ENCODE results near the gene MAGEA2B.
"Not testable (repeated sequence)": the region's sequence is repeated elsewhere in the genome, so short reads cannot be mapped to it uniquely, and the experiment has no call there.

The MAGEA2B gene, protein sequence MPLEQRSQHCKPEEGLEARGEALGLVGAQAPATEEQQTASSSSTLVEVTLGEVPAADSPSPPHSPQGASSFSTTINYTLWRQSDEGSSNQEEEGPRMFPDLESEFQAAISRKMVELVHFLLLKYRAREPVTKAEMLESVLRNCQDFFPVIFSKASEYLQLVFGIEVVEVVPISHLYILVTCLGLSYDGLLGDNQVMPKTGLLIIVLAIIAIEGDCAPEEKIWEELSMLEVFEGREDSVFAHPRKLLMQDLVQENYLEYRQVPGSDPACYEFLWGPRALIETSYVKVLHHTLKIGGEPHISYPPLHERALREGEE

DNA sequence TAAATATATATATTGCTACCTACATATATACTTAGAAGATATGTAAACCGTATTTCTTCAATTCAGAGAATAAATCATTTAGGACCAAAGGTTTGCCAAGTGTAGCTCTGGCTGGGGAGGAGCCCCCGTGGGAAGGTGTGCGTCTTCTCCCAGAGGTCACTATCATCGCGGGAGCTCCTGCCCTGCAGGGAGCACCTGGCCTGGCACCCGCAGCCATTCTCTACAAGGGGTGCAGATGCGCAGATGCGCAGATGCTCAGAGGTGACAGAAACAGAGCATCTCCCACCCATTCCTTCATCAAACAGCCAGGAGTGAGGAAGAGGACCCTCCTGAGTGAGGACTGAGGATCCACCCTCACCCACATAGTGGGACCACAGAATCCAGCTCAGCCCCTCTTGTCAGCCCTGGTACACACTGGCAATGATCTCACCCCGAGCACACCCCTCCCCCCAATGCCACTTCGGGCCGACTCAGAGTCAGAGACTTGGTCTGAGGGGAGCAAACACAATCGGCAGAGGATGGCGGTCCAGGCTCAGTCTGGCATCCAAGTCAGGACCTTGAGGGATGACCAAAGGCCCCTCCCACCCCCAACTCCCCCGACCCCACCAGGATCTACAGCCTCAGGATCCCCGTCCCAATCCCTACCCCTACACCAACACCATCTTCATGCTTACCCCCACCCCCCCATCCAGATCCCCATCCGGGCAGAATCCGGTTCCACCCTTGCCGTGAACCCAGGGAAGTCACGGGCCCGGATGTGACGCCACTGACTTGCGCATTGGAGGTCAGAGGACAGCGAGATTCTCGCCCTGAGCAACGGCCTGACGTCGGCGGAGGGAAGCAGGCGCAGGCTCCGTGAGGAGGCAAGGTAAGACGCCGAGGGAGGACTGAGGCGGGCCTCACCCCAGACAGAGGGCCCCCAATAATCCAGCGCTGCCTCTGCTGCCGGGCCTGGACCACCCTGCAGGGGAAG lies at the start of gene MAGEA2B:
Gene MAGEA2B (plus strand): TSS at position 814 of the 973 bp plus-strand sequence. CDS start 2,479 bp downstream, outside the sequence.
- not testable (repeated sequence) for DNase-seq

DNA sequence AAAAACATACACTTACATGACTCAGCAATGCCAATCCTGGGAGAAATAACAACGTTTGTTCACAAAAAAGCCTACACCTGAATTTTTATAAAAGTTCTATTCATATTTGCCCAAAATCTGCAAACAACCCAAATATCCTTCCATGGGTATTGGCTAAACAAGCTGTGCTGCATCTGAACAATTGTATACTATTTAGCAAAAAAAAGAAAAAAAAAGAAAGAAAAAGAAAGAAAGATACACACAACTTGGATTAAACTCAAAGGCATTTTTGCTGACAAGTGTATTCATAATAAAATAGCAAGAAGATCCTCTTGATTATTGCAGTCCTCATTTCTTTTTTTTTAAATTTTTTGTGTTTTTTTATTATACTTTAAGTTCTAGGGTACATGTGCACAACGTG lies 40.3 kb upstream of the MAGEA2B start:
- DNase-seq, result no peak

DNA sequence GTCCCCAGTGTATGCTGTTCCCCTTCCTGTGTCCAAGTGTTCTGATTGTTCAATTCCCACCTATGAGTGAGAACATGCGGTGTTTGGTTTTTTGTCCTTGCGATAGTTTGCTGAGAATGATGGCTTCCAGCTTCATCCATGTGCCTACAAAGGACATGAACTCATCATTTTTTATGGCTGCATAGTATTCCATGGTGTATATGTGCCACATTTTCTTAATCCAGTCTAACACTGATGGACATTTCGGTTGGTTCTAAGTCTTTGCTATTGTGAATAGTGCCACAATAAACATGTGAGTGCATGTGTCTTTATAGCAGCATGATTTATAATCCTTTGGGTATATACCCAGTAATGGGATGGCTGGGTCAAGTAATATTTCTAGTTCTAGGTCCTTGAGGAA lies 39.8 kb upstream of the MAGEA2B start:
- not testable (repeated sequence) for DNase-seq

DNA sequence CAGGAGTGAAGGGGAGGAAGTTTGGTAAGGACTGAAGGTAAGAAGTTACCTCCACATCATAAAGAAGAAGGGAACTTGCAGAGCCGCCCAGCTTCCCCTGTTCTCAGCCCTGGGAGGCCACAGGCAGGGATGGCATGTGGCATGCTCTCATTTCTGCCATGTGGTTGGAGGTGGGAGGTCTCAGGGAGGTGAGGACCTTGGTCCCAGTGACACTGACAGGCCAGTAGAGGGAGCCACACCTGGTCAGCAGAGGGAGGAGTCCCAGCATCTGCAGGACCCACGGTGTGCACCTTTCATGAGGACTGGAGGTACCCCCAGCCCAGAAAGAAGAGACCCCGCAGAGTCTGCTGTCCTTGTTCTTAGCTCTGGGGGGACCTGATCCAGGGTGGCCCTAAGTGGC lies 33.4 kb upstream of the MAGEA2B start:
- DNase-seq, result not testable (repeated sequence)

DNA sequence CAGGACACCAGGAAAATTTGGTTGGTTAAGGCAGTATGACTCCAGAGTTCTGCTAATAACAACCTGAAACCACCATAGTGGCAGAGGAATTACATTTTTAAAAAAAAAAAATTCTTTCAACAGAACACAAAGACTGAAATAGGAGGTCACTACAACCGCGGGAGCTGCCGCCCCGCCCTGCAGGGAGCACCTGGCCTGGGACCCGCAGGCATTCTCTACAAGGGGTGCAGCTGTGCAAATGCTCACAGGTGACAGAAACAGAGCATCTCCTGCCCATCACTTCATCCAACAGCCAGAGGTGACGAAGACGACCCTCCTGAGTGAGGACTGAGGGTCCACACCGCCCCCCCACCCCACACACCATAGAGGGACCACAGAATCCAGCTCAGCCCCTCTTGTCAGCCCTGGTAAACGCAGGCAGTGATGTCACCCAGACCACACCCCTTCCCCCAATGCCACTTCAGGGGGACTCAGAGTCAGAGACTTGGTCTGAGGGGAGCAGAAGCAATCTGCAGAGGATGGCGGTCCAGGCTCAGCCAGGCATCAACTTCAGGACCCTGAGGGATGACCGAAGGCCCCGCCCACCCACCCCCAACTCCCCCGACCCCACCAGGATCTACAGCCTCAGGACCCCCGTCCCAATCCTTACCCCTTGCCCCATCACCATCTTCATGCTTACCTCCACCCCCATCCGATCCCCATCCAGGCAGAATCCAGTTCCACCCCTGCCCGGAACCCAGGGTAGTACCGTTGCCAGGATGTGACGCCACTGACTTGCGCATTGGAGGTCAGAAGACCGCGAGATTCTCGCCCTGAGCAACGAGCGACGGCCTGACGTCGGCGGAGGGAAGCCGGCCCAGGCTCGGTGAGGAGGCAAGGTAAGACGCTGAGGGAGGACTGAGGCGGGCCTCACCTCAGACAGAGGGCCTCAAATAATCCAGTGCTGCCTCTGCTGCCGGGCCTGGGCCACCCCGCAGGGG lies 16.2 kb upstream of the MAGEA2B start, which contains the start of gene MAGEA3:
Gene MAGEA3 (plus strand): TSS at position 843 of the 980 bp plus-strand sequence. CDS start 2,039 bp downstream, outside the sequence.
- not testable (repeated sequence) for DNase-seq

DNA sequence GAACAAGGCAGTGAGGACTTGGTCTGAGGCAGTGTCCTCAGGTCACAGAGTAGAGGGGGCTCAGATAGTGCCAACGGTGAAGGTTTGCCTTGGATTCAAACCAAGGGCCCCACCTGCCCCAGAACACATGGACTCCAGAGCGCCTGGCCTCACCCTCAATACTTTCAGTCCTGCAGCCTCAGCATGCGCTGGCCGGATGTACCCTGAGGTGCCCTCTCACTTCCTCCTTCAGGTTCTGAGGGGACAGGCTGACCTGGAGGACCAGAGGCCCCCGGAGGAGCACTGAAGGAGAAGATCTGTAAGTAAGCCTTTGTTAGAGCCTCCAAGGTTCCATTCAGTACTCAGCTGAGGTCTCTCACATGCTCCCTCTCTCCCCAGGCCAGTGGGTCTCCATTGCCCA lies 14.0 kb upstream of the MAGEA2B start:
- DNase-seq, result peak; percentile 12

DNA sequence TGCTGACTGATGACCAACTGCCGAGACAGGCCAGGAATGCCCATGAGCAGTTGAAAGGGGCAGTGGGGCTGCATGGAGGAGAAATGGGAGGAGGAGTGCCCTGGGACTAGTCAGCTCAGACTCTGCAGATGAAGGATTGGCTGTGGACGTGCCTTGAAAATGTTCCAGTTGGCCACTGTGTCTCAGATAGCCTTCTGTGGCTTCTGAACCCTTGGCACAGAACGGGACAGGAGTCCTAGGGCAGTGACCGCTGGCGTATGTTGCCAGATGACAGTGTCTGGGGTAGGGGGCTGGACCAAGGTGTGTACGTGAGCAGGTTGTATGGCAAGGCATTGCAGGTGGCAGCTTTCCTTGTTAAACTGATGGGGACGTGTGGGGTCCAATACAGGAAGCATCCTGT lies 7.9 kb upstream of the MAGEA2B start:
- DNase-seq, result not testable (repeated sequence)

DNA sequence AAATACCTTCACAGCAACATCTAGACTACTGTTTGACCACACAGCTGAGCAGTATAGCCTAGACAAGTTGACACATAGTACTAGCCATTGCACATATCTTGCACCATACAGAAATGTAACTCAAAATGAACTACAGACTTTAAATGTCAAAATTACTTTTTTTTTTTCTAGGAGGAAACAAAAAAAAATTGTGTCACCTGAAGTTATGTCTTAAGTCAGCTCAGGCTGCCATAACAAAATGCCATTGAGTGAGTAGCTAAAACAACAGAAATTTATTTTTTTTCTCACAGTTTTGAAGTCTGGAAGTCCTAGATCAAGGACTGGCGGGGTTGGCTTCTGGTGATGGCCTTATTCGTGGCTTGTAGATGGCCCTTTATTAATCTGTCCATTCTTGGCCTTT lies 5.3 kb upstream of the MAGEA2B start, which contains the start of gene CSAG2:
Gene CSAG2 (minus strand): TSS at position 101 of the 400 bp plus-strand sequence. CDS start 161 bp downstream, outside the sequence.
- not testable (repeated sequence) for DNase-seq

DNA sequence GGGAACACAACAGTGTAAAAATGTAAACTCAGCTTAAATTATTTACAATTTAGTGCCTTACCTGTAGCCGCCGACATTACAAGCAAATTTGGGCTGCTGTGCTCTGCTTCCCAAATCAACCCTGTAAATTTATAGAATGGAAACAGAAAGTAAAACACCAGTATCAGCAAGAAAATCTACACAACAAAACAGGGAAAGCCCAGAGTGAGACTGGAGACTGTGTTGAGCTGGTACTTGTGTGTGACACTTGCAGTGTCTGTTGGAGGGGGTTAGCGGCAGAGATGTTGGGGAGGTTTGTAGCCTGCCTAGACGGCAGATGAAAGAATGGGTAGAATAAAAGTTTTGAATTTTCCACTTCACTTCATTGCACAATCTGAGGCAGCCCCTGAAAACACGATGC lies 1.2 kb upstream of the MAGEA2B start:
- DNase-seq, result not testable (repeated sequence)

DNA sequence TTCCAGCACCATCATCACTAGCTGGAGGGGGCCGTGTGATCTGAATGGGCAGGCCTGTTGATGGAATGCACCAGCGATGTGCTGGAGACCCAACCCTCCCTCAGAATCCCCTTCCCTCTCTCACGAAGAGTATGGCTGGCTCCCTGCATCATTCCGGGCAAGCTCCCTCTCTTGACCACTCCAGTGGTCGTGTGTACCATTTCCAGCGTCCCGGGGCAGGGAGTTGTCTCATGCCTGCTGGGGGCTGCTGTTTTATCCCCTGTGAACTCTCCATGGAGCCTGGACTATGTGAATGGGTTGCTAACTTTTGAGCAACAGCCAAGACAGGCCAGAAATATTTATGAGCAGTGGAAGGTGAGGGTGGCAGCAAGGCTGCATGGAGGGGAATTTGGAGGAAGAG lies 11.0 kb downstream of the MAGEA2B start:
- no peak for DNase-seq

DNA sequence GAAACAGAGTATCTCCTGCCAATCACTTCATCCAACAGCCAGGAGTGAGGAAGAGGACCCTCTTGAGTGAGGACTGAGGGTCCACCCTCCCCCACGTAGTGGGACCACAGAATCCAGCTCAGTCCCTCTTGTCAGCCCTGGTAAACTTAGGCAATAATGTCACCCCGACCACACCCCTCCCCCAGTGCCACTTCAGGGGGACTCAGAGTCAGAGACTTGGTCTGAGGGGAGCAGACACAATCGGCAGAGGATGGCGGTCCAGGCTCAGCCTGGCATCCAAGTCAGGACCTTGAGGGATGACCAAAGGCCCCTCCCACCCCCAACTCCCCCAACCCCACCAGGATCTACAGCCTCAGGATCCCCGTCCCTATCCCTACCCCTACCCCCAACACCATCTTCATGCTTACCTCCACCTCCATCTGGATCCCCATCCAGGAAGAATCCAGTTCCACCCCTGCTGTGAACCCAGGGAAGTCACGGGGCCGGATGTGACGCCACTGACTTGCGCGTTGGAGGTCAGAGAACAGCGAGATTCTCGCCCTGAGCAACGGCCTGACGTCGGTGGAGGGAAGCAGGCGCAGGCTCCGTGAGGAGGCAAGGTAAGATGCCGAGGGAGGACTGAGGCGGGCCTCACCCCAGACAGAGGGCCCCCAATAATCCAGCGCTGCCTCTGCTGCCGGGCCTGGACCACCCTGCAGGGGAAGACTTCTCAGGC lies 19.0 kb downstream of the MAGEA2B start, which contains the start of the genes CSAG1 and MAGEA12:
Gene CSAG1 (minus strand): TSS at position 461 of the 715 bp plus-strand sequence. CDS start 1,261 bp downstream, outside the sequence.
Gene MAGEA12 (plus strand): TSS at position 497 of the 715 bp plus-strand sequence. CDS start 2,405 bp downstream, outside the sequence.
- DNase-seq, result no peak

DNA sequence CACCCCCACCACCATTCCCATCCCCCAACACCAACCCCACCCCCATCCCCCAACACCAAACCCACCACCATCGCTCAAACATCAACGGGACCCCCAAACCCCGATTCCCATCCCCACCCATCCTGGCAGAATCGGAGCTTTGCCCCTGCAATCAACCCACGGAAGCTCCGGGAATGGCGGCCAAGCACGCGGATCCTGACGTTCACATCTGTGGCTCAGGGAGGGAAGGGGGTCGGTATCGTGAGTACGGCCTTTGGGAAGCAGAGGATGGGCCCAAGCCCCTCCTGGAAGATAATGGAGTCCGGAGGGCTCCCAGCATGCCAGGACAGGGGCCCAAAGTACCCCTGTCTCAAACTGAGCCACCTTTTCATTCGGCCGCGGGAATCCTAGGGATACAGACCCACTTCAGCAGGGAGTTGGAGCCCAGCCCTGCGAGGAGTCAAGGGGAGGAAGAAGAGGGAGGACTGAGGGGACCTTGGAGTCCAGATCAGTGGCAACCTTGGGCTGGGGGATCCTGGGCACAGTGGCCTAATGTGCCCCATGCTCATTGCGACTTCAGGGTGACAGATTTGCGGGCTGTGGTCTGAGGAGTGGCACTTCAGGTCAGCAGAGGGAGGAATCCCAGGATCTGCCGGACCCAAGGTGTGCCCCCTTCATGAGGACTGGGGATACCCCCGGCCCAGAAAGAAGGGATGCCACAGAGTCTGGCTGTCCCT lies 19.9 kb downstream of the MAGEA2B start:
- DNase-seq, result peak; percentile 35

DNA sequence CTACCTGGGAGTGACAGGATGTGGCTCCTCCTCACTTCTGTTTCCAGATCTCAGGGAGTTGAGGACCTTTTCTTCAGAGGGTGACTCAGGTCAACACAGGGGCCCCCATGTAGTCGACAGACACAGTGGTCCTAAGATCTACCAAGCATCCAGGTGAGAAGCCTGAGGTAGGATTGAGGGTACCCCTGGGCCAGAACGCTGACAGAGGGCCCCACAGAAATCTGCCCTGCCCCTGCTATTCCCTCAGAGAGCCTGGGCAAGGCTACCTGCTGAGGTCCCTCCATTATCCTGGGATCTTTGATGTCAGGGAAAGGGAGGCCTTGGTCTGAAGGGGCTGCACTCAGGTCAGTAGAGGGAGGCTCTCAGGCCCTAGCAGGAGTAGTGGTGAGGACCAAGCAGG lies 20.7 kb downstream of the MAGEA2B start:
- DNase-seq, result no peak

DNA sequence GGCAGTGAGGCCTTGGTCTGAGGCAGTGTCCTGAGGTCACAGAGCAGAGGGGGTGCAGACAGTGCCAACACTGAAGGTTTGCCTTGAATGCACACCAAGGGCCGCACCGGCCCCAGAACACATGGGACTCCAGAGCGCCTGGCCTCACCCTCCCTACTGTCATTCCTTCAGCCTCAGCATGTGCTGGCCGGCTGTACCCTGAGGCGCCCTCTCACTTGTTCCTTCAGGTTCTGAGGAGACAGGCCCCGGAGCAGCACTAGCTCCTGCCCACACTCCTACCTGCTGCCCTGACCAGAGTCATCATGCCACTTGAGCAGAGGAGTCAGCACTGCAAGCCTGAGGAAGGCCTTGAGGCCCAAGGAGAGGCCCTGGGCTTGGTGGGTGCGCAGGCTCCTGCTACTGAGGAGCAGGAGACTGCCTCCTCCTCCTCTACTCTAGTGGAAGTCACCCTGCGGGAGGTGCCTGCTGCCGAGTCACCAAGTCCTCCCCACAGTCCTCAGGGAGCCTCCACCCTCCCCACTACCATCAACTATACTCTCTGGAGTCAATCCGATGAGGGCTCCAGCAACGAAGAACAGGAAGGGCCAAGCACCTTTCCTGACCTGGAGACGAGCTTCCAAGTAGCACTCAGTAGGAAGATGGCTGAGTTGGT lies 21.6 kb downstream of the MAGEA2B start:
- DNase-seq, result peak; percentile 30

DNA sequence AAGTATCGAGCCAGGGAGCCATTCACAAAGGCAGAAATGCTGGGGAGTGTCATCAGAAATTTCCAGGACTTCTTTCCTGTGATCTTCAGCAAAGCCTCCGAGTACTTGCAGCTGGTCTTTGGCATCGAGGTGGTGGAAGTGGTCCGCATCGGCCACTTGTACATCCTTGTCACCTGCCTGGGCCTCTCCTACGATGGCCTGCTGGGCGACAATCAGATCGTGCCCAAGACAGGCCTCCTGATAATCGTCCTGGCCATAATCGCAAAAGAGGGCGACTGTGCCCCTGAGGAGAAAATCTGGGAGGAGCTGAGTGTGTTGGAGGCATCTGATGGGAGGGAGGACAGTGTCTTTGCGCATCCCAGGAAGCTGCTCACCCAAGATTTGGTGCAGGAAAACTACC lies 22.1 kb downstream of the MAGEA2B start:
- not testable (repeated sequence) for DNase-seq

DNA sequence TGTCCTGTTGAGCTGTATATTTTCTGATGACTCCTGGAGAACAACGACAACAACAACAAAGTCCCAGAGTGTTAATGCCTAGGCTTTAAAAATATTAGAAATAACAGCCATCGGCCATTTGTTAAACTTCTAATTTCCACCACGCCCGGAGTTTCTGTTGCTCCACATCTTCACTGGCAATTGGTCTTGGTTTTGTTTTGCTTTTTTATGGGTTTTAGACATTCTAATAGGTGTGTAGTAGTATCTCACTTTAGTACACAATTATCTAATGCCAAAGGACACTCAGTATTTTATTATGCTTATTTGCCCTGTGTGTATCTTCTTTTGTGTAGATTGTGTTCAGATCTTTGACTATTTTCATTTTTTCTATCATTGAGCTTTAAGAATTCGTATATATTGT lies 24.1 kb downstream of the MAGEA2B start:
- DNase-seq, result no peak

DNA sequence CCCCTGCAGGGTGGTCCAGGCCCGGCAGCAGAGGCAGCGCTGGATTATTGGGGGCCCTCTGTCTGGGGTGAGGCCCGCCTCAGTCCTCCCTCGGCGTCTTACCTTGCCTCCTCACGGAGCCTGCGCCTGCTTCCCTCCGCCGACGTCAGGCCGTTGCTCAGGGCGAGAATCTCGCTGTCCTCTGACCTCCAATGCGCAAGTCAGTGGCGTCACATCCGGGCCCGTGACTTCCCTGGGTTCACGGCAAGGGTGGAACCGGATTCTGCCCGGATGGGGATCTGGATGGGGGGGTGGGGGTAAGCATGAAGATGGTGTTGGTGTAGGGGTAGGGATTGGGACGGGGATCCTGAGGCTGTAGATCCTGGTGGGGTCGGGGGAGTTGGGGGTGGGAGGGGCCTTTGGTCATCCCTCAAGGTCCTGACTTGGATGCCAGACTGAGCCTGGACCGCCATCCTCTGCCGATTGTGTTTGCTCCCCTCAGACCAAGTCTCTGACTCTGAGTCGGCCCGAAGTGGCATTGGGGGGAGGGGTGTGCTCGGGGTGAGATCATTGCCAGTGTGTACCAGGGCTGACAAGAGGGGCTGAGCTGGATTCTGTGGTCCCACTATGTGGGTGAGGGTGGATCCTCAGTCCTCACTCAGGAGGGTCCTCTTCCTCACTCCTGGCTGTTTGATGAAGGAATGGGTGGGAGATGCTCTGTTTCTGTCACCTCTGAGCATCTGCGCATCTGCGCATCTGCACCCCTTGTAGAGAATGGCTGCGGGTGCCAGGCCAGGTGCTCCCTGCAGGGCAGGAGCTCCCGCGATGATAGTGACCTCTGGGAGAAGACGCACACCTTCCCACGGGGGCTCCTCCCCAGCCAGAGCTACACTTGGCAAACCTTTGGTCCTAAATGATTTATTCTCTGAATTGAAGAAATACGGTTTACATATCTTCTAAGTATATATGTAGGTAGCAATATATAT lies 39.5 kb downstream of the MAGEA2B start, which contains the start of gene MAGEA2:
Gene MAGEA2 (minus strand): TSS at position 157 of the 965 bp plus-strand sequence. CDS start 2,479 bp downstream, outside the sequence.
- DNase-seq, result not testable (repeated sequence)

DNA sequence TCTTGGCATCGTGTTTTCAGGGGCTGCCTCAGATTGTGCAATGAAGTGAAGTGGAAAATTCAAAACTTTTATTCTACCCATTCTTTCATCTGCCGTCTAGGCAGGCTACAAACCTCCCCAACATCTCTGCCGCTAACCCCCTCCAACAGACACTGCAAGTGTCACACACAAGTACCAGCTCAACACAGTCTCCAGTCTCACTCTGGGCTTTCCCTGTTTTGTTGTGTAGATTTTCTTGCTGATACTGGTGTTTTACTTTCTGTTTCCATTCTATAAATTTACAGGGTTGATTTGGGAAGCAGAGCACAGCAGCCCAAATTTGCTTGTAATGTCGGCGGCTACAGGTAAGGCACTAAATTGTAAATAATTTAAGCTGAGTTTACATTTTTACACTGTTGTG lies 40.4 kb downstream of the MAGEA2B start:
- not testable (repeated sequence) for DNase-seq

Measured in islet precursor cell (in vitro differentiated cells).